Measurements from ENCODE around the gene CLCNKB.

Gene CLCNKB

DNA sequence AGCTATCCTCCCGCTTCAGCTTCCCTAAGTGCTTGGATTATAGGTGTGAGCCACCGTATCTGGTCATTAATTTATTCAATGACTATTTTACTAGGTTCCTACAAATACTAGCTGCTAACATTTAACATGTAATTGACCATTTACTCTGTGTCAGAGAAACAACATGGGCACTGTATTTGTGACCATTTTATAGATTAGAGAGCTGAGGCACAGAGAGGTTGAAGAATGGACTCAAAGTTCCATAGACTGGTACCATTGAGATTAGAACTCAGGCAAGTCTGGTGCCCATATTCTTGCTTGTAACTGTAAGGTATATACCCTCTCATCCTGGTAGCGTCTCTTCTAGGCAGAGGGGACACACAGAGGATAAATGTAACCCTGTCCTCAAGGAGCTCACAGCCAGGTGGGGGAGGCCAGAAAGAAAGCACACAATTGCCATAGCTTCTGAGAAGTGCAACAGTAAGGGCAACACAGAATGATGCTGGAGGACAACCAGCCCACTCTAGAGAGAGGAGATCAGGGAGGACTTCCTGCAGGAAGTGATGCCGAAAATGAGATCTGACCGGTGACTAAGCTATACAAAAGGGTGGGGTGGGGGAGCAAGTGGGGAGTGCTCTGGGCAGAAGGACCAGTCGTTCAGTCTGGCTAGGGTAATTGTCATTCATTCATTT, 35.8 kb upstream of the CLCNKB start:
- peaks cover 5% of the 10 kb centered on the region for H3K4me1 ChIP-seq (ENCODE audit: control insufficient read depth, insufficient read depth, low read length)
- no peaks in the 10 kb centered on the region for H3K9me3 ChIP-seq (replicated peaks; ENCODE audit: low read length)
- no peaks in the 10 kb centered on the region for H3K36me3 ChIP-seq (ENCODE audit: insufficient read depth, low read length)
- H3K4me2 ChIP-seq (ENCODE audit: low read length) = no peak overlapping the region
- H3K9ac ChIP-seq (ENCODE audit: low read depth, low read length) = no peak overlapping the region
- H3K27me3 ChIP-seq (ENCODE audit: control insufficient read depth, insufficient read depth, low read length) = no peaks in the 10 kb centered on the region
- no peak overlapping the region for H3K4me3 ChIP-seq (ENCODE audit: low read length)

DNA sequence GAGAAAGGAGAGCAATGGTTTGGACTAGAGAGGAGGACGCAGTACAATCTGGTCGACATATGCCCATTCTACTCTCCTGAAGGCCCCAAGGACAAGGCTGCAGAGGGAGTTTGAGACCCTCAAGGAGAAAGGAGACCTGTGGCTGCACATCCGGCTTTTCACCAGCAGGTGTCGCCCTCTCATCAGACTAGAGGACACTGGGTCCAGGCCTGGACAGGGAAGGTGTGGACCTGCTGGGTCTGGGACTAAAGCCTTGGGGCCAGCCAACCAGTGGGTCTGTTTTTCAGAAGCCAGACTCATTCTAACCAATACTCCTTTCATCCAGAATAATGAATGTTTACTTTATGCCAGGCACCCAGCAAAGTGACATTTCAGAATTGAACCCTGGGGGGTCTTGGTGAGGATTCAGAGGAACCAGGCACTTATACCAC, 34.5 kb upstream of the CLCNKB start:
- H3K27me3 ChIP-seq (ENCODE audit: control insufficient read depth, insufficient read depth, low read length) = no peaks in the 10 kb centered on the region
- no peak overlapping the region for H3K4me3 ChIP-seq (ENCODE audit: low read length)

DNA sequence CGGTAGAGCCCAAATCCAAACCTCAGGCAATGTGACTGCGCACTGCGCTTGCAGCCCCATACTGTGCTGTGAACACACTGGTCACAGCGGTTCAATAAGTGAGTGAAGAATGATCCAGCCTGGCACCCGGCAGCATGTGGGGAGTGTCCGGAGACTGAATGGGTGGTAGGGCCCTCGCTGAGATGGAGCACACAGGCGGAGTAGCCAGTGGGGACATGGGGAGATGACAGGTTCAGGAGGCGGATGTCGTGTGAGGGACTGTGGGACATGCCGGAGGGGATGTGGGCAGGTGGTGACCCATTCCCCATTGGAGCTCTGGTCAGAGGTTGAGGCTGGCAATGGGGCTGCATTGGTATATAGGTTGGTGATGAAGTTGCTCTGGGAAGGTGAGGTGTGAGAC, 33.9 kb upstream of the CLCNKB start:
- H3K4me2 ChIP-seq (ENCODE audit: low read length) = no peak overlapping the region
- peaks cover 24% of the 10 kb centered on the region for H3K4me1 ChIP-seq (ENCODE audit: control insufficient read depth, insufficient read depth, low read length)
- H3K9ac ChIP-seq (ENCODE audit: low read depth, low read length) = no peak overlapping the region
- H3K9me3 ChIP-seq (replicated peaks; ENCODE audit: low read length) = no peaks in the 10 kb centered on the region
- H3K36me3 ChIP-seq (ENCODE audit: insufficient read depth, low read length) = no peaks in the 10 kb centered on the region
- H3K27me3 ChIP-seq (ENCODE audit: control insufficient read depth, insufficient read depth, low read length) = no peaks in the 10 kb centered on the region
- H3K4me3 ChIP-seq (ENCODE audit: low read length) = no peak overlapping the region

More for the DNA sequence above, 34.5 kb upstream of the CLCNKB start:
- H3K36me3 ChIP-seq (ENCODE audit: insufficient read depth, low read length) = no peaks in the 10 kb centered on the region
- H3K4me1 ChIP-seq (ENCODE audit: control insufficient read depth, insufficient read depth, low read length) = peaks cover 18% of the 10 kb centered on the region
- H3K9me3 ChIP-seq (replicated peaks; ENCODE audit: low read length) = no peaks in the 10 kb centered on the region
- H3K4me2 ChIP-seq (ENCODE audit: low read length) = no peak overlapping the region
- H3K9ac ChIP-seq (ENCODE audit: low read depth, low read length) = no peak overlapping the region

DNA sequence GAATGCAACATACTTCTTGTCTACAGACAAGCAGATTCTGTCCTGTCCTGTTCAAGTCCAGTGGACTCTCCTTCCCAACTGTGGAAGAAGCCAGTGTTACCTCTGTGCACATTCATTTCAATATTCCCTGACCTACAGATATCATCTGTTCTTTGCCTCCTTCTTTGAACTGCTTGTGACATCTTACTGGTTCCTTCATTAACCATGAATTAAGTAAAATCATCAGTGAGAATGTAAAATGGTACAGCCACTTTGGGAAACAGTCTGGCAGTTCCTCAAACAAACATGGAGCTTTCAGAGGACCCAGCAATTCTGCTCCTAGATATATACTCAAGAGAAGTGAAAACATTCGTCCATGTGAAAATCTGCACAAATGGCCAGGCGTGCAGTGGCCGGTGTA, 32.7 kb upstream of the CLCNKB start:
- no peak overlapping the region for H3K9ac ChIP-seq (ENCODE audit: low read depth, low read length)
- no peak overlapping the region for H3K4me3 ChIP-seq (ENCODE audit: low read length)
- no peaks in the 10 kb centered on the region for H3K27me3 ChIP-seq (ENCODE audit: control insufficient read depth, insufficient read depth, low read length)
- no peaks in the 10 kb centered on the region for H3K36me3 ChIP-seq (ENCODE audit: insufficient read depth, low read length)
- peaks cover 36% of the 10 kb centered on the region for H3K4me1 ChIP-seq (ENCODE audit: control insufficient read depth, insufficient read depth, low read length)
- H3K4me2 ChIP-seq (ENCODE audit: low read length) = no peak overlapping the region
- H3K9me3 ChIP-seq (replicated peaks; ENCODE audit: low read length) = no peaks in the 10 kb centered on the region

DNA sequence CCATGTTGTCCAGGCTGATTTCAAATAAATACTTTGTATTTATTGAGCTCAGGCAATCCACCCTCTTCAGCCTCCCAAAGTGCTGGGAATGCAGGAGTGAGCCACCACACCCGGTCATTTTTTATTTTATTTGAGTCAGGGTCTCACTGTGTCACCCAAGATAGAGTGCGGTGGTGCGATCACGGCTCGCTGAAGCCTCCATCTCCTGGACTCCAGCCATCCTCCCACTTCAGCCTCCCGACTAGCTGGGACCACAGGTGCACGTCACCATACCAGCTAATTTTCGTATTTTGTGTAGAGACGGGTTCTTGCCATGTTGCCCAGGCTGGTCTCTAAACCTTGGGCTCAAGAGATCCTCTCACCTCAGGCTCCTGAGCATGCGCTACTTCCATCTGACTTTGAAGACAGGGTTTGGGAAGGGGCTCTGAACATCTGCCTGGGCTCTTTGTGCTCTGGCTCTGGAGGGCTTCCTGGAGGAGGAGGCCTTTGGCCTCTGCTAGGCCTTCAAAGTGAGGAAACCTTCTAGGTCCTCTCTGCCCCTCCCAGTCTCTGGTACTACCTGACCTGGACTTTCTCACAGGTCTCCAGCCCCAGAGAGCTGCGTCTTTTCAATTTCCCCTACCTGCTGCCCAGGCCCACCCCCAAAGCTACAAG, 31.5 kb upstream of the CLCNKB start:
- H3K27me3 ChIP-seq (ENCODE audit: control insufficient read depth, insufficient read depth, low read length) = no peaks in the 10 kb centered on the region
- peak overlapping the region; percentile 38 for H3K4me2 ChIP-seq (ENCODE audit: low read length)
- no peaks in the 10 kb centered on the region for H3K9me3 ChIP-seq (replicated peaks; ENCODE audit: low read length)
- peaks cover 48% of the 10 kb centered on the region for H3K4me1 ChIP-seq (ENCODE audit: control insufficient read depth, insufficient read depth, low read length)
- no peak overlapping the region for H3K9ac ChIP-seq (ENCODE audit: low read depth, low read length)
- H3K36me3 ChIP-seq (ENCODE audit: insufficient read depth, low read length) = no peaks in the 10 kb centered on the region
- H3K4me3 ChIP-seq (ENCODE audit: low read length) = no peak overlapping the region

DNA sequence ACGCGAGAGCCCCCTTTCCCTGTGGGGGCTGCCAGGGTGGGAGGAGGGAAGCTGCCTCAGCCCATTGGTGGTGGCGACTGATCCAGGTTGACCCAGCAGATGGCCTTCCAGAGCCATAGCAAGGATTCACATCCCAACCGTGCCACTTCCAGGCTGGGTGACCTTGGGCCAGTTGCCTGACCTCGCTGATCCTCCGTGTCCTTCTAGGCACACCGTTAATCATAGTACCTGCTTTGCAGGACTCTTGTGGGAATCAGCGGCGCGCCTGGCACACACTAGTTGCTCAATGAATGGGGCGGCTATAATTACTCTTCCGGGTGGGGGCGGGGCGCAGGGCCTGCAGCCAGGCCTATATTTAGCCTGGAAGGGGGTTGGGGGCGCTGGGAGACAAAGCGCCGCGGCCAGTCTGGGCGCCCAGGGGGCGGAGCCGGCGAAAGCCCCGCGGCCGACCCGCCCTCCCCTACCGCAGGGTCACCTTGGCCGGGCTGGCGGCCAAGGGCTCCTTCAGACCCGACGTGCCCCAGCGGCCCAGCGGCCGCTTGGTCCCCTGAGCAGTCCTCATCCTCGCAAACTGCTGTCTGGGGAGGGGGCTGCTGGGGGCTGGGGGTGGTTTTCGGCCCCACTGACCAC, 30.9 kb upstream of the CLCNKB start:
- Histone ChIP-seq H3K4me1 (ENCODE audit: control insufficient read depth, insufficient read depth, low read length) (peaks cover 54% of the 10 kb centered on the region), H3K9me3 (replicated peaks; ENCODE audit: low read length) (no peaks in the 10 kb centered on the region), H3K4me2 (ENCODE audit: low read length) (peak overlapping the region; percentile 38), H3K9ac (ENCODE audit: low read depth, low read length) (peak overlapping the region; percentile 57), H3K27me3 (ENCODE audit: control insufficient read depth, insufficient read depth, low read length) (no peaks in the 10 kb centered on the region), H3K4me3 (ENCODE audit: low read length) (peak overlapping the region; percentile 37), H3K36me3 (ENCODE audit: insufficient read depth, low read length) (no peaks in the 10 kb centered on the region)

DNA sequence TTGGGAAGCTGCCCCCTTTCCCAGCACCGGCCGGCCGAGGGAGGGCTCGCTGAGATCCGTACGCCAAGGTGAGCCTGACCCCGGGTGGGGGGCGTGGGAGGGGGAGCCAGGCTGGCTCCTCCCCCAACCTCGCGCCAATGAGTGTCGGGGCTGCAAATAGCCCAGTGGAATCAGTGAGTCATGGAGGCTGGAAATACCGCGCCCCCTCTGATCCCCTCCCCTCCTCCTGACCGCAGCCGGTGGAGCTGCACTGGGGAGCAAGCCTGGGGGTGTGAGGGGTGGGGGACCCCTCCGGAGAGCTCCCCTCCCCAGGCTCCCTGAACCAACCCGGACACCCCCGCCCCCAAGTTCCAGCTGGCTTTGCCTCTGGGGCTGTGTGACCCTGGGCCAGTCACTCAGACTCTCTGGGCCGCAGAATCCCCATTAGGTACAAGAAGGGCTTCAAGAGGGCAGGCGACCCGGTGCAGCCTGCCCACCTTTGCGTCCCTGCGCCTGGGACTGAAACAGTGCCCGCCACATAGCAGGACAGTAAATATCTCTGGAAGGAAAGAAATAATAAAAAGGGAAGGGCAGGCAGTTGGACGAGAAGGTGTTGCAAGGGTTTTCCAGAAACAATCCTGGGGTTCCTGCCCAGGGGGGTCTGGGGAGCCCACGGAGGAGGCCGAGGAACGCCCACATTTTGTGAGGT, 30.2 kb upstream of the CLCNKB start:
- Histone ChIP-seq H3K4me3 (ENCODE audit: low read length) (peak overlapping the region; percentile 37), H3K36me3 (ENCODE audit: insufficient read depth, low read length) (no peaks in the 10 kb centered on the region), H3K9me3 (replicated peaks; ENCODE audit: low read length) (no peaks in the 10 kb centered on the region), H3K4me2 (ENCODE audit: low read length) (peak overlapping the region; percentile 38), H3K9ac (ENCODE audit: low read depth, low read length) (peak overlapping the region; percentile 57), H3K4me1 (ENCODE audit: control insufficient read depth, insufficient read depth, low read length) (peaks cover 61% of the 10 kb centered on the region), H3K27me3 (ENCODE audit: control insufficient read depth, insufficient read depth, low read length) (no peaks in the 10 kb centered on the region)

DNA sequence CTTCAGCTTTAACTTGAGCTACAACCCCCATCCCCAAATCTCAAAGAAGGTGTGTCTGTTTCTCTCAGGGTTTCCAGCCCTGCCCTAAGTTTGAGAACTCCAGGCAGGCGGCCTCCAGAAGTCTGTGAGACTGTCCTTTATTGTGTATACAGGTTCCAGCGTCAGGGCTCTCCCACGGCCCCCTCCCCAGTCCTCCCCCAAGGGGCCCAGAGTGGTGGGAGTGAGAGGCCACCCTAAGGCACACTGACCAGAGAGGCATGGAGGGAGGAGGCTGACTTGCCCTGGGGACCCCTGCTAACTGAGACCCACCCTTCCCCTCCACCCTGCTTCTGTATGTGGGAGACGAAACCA, 29.7 kb upstream of the CLCNKB start:
- H3K4me1 ChIP-seq (ENCODE audit: control insufficient read depth, insufficient read depth, low read length) = peaks cover 66% of the 10 kb centered on the region
- H3K9me3 ChIP-seq (replicated peaks; ENCODE audit: low read length) = no peaks in the 10 kb centered on the region
- H3K4me3 ChIP-seq (ENCODE audit: low read length) = no peak overlapping the region

DNA sequence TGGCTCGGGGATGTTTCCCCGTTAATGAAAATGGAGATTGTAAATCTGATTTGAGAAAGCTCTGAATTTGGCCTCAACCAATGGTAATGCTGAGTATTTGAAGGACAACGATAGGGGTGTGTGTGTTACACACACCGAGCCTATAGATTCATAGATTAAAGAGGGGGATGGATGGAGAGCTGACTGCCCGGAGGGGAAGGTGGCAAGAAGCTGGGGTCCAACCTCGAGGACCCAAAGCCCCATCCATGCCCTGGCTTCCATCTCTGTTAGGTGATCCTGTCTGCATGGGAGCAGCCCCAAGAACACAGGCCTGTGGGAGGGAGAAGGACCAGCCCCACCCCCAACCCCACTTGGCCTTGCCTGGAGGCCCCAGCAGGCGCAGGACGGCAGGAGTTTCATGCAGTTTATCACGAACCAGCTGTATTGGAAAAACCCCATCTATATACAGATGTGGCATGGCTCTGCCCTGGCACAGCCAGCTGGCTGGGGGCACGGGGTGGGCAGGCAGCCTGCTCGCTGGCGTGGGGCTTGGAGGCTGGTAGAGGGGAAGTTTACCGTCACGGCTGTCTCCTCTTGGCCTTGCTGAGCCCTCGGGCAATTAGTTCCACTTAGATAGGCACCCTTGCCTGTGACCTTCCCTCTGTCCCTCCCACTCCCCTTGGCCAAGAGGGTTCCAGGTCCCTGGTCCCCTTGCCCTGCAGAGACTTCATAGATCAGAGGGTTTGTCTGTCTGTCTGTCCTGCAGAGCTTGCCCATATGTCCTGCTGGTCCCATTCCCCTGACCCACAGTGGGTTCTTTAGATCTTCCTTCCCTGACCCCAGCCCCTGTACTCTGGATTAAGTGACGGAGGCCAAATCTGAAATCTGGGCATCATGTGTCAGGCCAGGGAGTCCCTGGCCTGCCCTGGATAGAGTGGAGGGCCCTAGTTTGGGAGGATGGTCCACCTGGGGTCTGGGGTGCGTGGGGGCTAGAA, 28.8 kb upstream of the CLCNKB start:
- H3K36me3 ChIP-seq (ENCODE audit: insufficient read depth, low read length) = no peaks in the 10 kb centered on the region
- H3K27me3 ChIP-seq (ENCODE audit: control insufficient read depth, insufficient read depth, low read length) = no peaks in the 10 kb centered on the region
- peaks cover 75% of the 10 kb centered on the region for H3K4me1 ChIP-seq (ENCODE audit: control insufficient read depth, insufficient read depth, low read length)
- no peak overlapping the region for H3K4me2 ChIP-seq (ENCODE audit: low read length)
- H3K9ac ChIP-seq (ENCODE audit: low read depth, low read length) = peak overlapping the region; percentile 86
- no peak overlapping the region for H3K4me3 ChIP-seq (ENCODE audit: low read length)
- no peaks in the 10 kb centered on the region for H3K9me3 ChIP-seq (replicated peaks; ENCODE audit: low read length)

More for the DNA sequence above, 29.7 kb upstream of the CLCNKB start:
- Histone ChIP-seq H3K9ac (ENCODE audit: low read depth, low read length) (no peak overlapping the region), H3K4me2 (ENCODE audit: low read length) (no peak overlapping the region), H3K36me3 (ENCODE audit: insufficient read depth, low read length) (no peaks in the 10 kb centered on the region), H3K27me3 (ENCODE audit: control insufficient read depth, insufficient read depth, low read length) (no peaks in the 10 kb centered on the region)

DNA sequence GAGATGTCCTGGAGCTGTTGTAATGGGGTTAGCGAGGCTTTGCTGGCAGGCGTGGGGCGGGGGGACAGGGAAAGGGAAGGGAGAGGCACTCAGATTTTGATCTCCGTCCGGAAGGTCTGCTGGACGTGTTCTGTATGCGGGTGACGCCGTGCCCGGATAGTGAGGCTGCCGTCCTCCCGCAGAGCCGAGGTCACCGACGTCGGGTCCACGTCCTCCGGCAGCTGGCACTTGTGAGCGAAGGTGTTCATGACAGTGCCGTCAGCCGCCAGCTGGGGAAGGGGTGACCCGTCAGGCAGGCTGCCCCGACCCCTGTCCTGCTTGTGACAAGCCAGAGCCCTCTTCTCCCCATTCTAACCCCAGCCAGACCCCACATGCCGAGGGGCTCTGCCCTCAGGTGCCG, 28.1 kb upstream of the CLCNKB start:
- H3K27me3 ChIP-seq (ENCODE audit: control insufficient read depth, insufficient read depth, low read length) = no peaks in the 10 kb centered on the region
- no peaks in the 10 kb centered on the region for H3K9me3 ChIP-seq (replicated peaks; ENCODE audit: low read length)
- peak overlapping the region; percentile 86 for H3K9ac ChIP-seq (ENCODE audit: low read depth, low read length)
- H3K4me3 ChIP-seq (ENCODE audit: low read length) = peak overlapping the region; percentile 61
- H3K4me2 ChIP-seq (ENCODE audit: low read length) = peak overlapping the region; percentile 83
- peaks cover 82% of the 10 kb centered on the region for H3K4me1 ChIP-seq (ENCODE audit: control insufficient read depth, insufficient read depth, low read length)
- H3K36me3 ChIP-seq (ENCODE audit: insufficient read depth, low read length) = no peaks in the 10 kb centered on the region
